HG03442 (cell line): ENCODE measurements around the gene OMA1.
"Not testable (repeated sequence)": the region's sequence is repeated elsewhere in the genome, so short reads cannot be mapped to it uniquely, and the experiment has no call there.

ENCODE experiments used
- ATAC-seq: cut with Tn5 transposase; IDR thresholded peaks from one replicate; pipeline ENCODE4 v1.9.1; 2021; ENCODE audit warnings: mild to moderate bottlenecking, moderate library complexity; ENCODE audit not compliant: unreplicated experiment

OMA1 gene

DNA sequence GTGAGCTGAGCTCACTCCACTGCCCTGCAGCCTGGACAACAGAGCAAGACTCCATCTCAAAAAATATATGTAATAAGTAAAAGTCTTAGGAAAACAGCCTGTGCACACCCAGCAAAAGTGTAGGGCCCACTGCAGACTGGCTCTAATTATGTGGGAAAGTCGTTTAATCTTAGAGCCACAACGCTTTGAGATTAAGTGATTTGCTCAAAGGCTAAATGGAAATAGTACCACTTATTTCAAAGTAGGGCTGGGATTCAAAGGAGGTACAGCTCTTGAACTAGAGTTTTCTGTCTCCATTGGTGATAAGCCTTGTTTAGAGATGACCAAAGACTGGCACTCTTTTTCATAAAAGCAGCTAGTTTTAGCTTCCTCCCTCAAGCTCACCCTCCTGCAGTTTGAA, 28.3 kb upstream of the OMA1 start:
- ATAC-seq, result no peak

DNA sequence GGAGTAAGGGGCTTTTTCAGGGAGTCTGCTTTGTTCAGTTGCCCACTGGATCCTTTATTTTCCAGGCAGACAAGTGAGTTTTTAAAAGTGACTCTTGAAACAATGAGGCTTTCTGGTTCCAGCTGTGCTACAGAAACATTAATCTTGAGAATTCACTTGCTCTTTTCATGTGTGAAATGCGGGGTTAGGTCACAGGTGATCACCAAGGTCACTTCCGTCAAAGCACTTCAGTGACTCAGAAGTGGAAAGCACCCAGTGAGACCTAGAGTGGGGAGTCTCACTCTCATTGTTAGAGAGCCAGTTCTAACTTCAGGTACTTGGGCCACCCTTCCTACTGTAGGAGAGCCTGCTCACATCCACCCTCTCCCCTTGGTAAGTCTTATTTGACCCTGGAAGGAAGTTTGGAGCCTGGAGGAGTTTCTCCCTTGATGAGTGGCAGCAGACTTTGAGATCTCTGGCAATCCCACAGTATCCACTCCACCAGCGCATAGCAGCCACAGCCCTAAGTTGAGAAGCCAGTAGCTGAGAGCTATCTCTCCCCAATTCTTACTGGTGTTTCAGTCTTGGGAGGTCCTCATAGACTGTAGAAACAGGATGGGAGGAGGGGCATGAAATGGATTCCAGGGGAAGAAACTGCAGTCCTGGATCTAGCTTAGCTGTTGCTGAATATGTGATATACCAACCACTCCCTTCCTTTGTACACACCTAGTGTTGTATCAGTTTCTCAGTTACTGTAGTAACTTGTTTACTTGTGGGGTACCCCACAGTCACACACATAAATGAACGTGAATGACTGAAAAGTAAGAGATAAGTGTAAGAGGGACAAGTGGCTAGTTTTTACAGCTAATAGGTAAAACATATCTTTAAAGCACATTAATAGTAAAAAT, 27.4 kb upstream of the OMA1 start:
- ATAC-seq, result peak; percentile 97

DNA sequence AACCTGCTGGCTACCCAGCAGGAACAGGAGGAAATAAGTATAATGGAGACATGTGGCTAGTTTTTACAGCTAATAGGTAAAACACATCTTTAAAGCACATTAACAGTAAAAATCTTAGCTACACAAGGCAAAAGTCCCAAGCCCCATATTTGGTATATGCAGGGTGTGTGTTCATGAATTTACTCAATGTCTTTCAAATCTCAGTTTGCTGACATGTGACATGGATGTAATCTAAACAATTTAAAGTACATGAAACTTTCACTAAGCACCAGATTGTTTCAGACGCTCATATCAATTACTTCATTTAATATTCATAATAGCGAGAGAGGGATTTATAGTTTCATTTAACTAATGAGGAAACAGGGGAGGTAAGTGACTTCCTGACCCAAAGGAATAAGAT, 26.6 kb upstream of the OMA1 start:
- no peak for ATAC-seq

DNA sequence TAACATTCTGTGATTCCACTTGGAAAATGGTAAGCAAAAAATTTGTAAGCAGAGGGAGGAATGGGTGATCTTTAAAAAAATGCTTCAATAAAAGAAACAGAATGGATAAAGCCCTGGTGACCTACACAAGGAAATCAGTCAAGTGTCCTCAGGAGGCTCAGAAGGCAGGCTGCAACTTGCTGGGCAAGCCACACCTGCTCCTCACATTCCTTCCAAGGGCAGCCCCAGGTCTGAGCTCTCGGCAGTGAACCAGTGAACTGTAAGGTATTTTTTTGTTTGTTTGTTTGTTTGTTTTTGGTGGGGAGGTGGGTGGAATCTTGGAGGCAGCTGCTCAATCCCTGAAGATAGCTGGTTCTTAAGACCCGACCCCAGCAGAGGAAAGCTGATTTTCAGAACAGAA, 26.2 kb upstream of the OMA1 start:
- no peak for ATAC-seq

DNA sequence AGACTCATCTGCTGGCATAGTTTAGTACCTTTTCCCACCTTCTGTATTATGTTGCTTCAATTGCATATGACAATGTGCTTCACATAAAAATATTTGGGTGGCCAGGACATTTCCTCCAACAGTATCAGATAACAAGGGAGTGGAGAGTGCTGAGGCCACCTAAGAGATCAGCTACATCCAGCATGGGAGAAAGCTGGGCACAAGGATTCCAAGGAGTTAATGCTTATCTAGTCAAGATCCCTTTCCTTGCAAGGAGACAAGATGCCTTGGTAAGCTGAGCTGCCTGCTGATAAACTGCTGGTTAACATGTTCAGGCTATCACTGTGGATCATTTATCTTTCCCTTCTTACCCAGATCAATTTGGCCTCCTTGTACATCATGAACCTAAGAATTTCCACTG, 25.1 kb upstream of the OMA1 start:
- ATAC-seq, result no peak

DNA sequence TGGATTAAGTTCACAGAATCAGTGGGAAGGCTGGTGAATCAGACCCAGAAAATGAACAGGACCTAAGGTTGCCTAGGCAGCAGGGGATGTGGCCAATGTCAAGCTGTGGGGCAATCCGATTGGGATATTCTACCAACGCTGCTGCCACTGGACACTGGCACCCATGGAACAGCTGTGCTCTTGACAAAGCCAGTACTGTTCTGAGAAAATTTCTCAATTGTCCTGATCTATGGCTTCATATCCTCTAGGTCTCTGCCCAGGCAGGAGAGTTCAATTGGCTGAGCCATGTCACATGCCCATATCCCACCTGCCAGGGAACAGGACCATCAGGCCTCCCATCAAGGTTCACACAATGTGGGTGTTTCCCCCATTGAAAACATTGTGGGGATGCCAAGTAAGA, 24.3 kb upstream of the OMA1 start:
- no peak for ATAC-seq

DNA sequence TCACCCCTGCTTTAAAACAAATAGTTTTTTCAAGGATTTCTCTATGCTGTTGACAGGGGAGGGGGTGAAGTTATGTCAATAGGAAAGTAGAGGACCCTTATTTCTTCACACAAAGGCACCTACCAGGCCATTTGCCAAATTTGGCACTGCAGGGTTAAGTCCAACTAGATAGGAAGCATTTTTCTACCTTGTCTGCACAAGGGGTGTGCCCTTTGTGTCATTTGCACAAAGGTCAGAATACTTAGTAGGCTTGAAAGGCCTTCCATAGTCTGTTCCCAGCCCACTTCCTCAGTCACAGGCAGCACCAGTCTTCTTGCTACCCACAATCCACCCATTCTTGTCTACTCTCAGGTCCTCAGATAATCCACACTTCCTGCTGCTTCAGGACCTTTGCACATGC, 23.6 kb upstream of the OMA1 start:
- no peak for ATAC-seq

DNA sequence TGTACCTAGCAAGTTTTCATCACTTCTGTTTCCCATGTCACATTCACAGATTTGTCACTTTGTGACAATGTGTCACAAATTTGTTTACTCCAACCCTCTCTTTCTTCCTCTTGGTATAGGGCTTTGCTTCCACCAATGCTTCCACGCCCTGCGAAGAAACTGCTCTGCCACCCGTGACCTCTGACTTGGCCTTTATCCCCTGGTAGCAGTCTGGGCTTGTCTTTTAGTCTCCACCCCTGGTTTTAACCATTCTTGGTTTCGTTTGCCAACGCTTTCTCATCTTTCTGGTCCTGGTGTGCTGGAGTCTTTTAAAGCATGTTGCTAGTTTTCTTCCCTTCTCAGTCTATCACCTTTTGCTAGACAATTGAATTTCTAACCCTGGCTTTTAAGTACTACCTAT, 22.4 kb upstream of the OMA1 start:
- no peak for ATAC-seq

DNA sequence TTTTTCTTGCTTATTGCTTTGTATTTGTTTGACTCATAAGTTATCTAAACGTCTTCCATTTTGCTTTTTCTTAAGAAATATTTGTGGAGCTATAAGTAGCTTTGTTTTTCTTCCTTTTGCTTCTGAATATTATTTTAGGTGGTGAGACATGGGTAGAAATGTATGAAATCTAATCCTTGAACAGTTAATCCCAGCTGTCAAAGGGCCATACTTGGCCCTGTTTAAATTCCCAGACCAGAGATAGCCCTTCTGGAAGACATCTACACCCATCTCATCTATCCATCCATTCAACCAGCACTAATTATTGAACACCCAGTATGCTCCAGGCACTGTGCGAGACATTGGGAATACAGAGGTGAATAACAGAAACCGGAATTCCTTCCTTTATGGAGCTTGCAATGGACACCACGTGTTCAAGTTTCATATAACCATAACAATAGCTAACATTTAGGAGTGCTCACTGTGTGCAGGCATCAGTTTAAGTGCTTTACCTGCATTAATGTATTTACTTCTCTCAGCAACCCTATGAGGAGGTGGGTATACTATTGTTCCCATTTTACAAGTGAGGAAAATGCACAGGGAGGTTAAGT, 21.8 kb upstream of the OMA1 start:
- no peak for ATAC-seq

DNA sequence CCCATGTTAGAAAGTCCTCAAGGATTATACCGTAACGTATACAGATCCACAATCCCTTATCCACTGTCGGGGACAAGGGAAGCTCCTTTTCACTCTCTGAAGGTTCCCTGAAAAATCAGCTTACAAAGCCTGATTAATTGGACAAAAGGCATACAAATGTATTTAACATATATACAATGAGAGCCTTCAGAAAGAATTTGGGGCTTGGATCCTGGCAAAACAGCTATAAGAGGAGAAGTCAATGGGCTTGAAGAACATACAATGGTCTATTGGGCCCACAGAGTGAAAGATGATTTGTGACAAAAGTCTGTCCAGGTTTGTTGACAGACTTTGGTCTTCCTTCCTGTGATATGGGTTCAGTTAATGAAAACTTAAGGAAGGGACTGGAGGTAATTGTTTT, 19.8 kb upstream of the OMA1 start:
- ATAC-seq, result no peak

DNA sequence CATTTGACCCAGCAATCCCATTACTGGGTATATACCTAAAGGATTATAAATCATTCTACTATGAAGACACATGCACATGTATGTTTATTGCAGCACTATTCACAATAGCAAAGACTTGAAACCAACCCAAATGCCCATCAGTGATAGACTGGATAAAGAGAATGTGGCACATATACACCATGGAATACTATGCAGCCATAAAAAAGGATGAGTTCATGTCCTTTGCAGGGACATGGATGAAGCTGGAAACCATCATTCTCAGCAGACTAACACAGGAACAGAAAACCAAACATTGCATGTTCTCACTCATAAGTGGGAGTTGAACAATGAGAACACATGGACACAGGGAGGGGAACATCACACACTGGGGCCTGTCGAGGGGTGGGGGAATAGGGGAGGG, 17.2 kb upstream of the OMA1 start:
- not testable (repeated sequence) for ATAC-seq

DNA sequence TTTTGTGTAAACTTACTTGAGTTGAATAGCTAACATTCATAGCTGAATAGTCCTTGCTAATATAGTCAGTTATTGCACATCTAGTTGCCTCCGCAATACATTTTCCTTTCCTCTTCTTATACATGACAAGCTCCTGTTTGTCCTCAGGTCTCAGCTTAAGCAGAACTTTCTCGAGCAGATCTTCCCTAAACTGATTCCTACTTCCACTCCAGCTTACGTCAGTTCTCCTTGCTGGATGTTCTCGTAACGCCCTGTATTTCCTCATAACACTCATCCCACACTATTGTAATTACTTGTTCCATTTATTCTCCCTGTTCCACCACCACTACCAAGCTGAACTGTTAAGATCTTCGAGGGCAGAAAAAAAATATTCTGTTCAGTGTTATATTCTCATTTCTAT, 15.1 kb upstream of the OMA1 start:
- no peak for ATAC-seq

DNA sequence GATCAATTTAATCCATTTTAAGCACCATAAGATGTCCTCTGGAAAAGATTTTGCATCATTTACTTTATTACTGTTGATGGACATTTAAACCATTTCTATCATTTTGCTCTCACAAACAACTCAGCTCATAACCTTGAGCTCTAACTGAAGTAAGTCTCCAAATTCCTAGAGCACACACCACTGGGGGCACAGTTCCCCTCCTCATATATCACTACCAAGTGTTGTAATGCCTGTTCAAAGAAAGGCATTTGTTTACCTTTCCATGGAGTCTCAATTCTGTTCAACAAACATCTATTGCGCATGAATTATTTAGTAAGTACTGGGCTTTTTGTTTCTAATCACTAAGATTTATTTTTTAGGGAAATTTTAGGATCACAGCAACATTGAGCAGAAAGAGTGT, 8.9 kb upstream of the OMA1 start:
- no peak for ATAC-seq

DNA sequence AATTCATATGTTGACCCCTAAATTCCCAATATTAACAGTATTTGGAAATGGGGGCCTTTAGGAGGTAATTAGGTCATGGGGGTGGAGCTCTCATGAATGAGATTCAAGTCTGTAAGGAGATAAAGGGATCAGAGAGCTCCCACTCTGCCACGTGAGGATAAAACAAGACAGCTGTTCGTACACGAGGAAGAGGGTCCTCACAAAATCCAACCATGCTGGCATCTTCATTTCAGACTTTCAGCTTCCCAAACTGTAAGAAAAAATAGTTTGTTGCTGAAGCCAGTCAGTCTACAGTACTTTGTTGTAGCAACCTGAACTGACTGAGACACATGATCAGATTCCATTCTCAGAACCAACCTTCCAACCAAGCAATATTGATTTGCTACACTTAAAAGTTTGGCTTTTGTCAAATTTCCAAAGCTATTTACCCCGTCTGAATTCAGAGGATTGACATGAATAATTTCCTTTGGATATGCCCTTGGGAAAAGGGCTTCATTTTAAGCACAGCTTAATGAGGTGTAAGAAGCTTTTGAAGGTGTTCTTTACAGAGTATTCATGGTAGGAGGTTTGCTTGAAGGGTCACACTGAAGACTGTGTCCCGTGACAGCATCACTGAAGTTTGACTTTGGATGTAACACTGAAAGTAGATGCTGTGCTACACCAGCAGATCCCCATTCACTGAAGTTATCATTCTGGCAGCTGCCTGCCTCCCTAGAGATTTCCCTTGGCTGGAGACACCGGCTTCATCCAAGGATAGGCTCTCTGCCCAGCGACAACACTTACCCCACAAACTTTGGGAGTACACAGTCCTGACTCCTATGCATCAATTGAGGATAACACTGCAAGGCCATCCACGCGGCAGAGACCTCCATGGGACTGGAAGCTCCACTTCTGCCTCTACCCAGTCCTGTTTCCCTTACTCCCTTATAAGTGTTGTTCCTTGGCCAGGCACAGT, 4.9 kb upstream of the OMA1 start:
- ATAC-seq, result no peak

DNA sequence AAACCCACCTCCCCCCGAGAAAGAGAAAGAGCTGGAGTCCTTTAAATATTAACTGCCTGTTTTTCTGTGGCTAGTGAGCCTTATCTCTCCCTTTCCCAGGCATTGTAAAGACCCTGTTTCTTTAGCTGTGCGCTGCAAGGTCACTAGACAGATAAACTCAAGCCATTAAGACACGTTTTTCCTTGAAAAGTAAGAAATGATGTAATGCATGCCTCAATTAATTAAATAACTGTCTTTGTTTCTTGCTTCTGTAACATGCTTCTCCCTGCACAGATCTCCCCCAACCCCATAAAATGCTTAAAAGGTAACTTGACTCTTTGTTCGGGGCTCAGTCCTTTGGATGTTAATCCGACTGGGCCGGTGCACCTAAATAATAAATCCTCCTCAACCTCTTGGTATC, 2.8 kb upstream of the OMA1 start:
- ATAC-seq, result not testable (repeated sequence)

DNA sequence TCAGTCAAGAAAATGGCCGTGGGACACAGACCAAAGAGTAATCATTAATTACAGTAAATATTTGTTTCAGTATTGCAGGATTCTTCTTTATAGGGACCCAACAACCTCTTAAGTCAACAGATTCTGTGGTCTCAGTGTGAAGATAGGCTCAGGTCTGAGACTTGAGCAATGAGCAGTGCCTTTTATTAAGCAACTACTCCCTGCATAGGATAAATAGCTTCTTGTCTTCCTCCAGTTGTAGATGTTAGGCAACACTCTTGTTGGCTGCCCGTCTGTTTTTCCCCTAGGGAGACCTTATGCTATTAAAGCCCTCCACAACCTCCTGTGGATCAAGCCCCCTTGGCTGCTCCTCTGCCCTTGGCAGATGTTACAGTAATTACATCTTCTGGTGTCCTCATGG, 1.8 kb upstream of the OMA1 start:
- no peak for ATAC-seq

DNA sequence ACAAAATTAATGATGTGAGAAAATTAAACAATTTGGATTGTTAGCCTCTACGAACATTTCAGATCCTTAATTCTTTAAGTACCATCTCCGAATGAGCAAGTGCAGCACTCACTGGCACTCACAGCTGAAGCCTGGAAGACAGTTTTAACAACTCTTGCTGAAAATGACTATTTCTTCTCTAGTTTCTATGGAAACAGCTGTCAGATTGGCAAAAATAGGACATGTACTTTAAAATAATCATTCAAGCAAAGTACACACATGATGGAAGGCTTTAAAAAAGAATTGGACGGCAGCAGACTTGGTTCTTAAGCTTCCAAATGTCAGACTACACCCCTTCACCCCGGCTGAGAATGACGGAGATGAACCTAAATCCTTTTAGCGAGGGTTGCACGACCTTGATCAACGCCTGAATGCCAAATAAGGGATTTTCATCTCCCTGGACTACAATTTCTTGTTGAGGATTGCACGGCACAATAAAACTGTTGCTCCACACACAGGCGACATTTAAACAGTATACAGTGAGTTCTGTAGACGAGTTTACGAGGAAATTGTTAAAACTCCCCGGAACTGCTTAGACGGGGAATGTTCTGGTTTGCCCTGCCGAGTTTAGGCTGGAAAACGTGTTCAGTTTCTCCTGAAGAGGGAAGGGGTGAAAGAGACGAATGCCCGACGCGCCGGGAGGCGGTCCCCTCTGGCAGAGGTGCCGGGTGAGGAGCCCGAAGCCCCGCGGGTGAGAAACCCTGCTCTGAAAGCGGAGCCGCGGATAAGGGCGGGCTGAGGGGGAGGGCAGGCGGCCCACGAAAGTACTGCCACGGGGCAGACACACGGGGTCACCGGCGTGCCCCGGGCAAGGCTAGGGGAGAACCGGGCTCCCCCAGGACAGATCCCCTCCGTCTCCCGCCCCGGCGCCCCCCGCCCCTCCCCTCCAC, 671 bp downstream of the OMA1 start:
- peak; percentile 34 for ATAC-seq

DNA sequence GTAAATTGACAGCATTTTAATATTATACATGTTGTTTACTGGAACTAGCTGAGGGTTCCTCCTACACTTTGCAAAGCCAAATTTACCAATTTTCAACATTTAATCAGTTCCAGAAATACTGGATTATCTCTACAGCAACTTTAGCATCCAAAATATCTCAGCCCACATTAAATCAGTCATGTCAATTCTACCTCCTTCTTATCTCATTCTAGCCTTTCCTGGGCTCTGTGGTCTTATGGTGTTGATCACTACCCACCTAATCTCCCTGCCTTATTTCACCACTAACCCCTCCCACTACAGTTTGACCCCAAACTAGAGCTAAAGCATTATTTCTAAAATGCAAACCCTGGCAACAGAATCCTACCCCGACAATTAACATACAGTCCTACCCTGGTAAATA, 3.3 kb downstream of the OMA1 start:
- ATAC-seq, result no peak

DNA sequence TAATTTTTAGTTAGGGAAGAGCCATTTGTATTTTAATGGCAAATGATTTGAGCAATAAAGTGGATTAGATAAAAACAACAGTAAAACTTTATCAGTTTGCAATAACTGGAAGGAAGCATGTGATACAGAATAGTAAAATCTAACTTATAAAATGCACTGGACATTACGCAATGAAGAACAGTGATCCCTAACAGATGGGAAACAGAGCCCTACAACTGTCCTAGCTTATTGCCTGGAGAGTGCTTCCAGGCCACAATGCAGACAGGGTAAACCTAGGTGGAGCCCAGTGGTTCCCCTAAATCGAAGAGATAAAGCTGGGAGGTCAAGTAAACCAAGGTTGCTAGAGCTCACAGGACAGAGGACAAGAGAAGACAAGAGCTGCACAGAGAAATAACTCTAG, 7.0 kb downstream of the OMA1 start:
- no peak for ATAC-seq

DNA sequence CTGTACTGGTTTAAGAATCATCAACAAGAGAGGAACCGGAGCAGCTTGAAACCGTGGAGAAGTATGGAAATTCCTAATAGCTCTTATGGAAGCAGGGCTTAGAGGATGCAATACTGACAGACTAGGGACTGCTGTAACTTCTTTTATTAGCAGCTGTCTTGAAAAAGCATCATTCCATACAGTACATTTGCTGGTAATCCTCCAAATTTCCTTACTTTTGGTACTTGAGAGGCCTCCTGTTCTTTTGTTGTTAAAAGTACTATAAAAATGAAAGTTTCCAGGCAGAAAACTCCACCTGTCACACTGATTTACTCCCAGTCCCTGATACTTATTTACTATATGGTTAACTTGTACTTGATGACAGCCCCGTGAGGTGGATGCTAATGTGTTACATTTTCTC, 7.7 kb downstream of the OMA1 start:
- ATAC-seq, result no peak

DNA sequence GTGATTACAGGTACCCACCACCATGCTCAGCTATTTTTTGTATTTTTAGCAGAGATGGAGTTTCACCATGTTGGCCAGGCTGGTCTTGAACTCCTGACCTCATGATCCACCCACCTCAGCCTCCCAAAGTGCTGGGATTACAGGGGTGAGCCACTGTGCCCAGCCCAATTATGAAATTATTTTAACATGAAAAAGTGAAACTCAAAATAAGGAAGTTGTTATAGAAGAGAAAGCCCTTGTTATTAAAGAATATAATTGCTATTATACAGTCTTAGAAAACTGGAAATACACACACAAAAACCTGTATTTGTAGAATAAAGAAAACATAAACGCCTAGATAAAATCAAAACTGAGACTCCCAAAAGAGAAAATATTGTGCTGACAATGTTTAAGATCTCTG, 14.7 kb downstream of the OMA1 start:
- not testable (repeated sequence) for ATAC-seq
